Midbrain (tissue), 1 donor: Measurements from ENCODE around the gene TRAF3IP3.
A peak's percentile ranks its signal among the peaks of the same experiment; 100 is the strongest.

Experiments
- DNase-seq: peaks from one replicate; lab custom pipeline; 2025; lab: John Stamatoyannopoulos, UW

TRAF3IP3 gene

DNA sequence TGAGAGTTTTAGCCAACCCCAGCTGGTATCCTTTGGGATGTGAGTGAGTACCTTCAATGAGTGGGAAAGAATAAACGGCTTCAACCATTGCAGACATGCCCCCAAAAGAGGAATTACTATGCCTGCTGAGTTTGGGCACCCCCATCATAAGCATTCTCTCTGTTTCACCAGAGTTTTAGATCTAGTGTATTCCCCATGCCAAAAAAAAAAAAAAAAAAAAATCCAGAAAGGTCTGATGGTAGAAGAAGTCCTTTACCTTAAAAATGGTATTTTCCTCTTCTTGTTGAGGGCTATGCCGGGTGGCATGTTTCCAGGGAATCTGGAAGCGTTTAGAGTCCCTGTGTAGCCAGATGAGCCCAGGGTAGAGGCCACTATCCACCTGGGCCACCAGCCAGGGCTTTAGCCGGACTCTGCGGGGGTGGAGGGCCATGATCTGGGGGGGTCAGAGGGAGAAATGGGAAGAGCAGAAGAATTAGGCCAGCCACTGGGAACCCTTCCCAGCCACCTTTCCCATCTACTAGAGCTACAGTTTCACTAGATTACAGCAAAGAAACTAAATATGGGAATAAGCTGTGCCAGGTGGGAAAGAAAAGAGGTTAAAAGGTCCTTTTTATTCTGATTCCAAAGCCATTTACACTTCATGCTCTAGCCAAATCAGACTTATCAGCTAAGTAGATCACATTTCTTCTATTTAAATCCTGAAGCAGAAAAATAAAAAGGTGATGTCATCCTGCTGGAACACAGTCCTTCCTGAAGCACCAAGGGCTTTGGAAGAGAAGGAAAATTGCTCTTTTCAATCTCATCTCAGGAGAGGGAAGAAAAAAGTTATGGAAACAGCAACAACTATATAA is 45.4 kb downstream of the TRAF3IP3 start:
- DNase-seq: no peak

DNA sequence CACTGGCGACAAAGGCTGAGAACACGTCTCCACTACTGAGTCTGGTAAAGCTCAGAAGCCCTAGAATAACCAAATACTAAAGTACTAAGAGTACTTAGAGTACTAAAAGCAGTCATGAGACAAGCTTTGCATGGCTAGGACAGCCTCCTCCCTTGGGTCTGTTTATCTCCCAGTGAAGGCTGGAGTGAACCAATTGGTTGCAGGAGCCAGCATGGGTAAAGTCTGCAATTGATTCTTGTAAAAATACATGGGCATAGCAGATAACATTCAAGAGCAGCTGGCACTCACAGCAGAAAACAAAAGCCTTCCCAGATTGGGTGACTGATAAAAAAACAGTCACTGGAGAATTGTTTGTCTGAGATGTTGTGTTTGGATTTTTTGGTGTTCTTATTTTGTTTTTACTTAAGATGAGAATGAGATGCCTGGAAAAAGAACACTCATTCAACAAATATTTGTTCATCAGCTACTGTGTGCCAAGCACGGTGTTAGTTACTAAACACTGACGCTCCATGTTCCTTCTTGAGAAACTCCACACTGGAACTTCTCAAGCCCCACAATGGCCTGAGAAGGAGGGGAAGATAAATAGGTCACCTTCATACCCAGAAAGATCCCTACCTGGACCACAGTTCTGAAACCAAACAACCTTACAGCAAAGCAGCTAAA is 46.4 kb downstream of the TRAF3IP3 start:
- DNase-seq: no peak

DNA sequence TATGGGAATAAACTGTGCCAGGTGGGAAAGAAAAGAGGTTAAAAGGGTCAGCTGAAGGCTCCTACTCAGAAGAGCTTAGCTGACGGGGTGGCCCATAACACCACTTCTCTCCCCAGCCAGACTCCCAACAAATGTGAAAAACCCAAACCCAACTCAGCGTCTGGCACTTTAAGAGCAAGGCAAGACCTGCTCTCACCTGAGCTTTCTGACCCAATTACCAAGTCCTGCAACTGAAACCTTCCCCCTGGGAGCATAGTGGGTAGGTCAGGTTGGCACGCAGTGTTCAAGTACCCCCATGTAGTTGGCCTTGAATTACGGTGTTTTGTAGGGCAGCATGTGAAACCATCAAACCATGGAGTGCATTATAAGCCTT is 46.9 kb downstream of the TRAF3IP3 start:
- no peak for DNase-seq

DNA sequence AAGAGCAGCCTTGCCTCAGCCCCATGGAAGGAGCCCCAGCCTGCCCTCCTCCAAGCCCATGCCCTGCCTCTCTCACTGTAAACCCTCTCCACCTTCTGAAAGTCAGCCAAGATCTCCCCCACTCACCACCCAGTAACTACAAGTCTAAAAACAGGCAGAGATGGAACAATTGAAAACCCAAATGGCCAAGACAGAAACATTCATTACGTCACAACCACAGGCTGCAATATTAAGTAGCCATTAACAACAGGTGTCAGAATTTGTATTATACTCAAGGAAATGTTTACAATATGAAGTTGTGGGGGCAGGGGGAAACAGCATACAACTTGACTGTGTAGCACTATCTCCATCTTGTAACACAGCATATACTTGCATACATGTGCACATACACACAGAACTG is 47.7 kb downstream of the TRAF3IP3 start:
- no peak for DNase-seq

DNA sequence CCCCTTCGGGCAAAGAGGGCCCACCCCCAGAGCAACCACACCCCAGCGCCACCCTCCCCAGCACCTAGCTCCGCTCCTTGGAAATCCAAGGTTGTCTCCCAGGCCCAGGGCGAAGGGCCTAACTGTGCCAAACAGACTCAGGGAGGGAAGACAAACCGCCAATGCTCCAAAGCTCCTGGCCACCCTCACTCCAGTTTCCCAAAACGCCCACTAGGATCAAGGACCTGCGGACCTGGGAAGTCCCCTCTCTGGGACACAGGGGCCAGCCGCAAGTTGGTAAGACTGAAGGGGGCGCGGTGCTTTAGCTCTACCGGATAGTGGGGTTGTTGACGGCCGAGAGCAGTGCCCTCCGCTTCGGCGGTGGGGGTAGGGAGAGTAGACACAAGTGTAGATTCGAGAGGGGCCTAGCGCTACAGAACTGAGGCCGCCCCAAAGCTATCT is 49.5 kb downstream of the TRAF3IP3 start:
- DNase-seq: no peak

DNA sequence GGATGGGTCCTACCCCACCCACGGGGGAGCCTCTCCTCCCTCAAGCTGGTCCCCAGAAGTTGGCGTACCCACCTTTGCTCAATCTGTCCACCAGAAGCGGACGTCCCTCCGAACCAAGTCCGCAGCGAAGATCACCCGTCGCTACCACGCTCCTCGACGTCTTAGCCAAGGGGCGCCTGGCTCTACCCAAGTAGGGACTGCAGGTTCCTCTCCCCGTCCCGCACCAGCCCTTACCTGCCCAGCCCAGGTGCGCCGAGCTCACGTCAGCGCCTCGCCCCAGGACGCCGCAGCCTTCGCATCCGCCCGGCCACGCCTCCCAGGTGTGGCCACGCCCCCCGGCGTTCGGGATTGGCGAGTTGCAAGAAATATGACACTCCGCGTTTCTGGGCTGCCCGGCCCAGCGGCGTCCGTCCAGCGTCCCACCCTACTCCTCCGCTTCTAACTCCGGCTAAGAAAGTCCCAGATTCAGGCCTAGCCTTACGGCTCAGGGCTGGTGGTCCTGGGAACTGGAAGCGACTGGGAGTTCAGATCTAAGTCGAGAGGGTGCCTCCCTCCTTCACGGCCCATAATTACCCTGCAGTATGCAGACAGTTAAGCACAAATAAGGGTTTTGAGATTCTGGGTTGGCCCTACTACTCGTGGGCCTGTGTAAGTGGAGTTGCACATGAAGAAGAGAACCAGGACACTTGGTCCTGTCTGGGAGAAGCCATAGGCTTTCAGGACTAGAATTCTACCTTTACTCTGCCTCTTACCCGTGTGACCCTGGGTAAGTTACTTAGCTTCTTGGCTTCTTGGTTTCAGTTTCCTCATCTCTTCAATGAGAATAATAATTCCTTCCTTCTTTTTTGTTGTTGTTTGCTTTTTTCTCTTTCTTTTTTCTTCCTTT is 50.3 kb downstream of the TRAF3IP3 start, which contains the start of gene IRF6:
TSS of gene IRF6 (minus strand) at position 268 of the 886 bp plus-strand sequence. CDS start 4,729 bp downstream, outside the sequence.
- DNase-seq: no peak

DNA sequence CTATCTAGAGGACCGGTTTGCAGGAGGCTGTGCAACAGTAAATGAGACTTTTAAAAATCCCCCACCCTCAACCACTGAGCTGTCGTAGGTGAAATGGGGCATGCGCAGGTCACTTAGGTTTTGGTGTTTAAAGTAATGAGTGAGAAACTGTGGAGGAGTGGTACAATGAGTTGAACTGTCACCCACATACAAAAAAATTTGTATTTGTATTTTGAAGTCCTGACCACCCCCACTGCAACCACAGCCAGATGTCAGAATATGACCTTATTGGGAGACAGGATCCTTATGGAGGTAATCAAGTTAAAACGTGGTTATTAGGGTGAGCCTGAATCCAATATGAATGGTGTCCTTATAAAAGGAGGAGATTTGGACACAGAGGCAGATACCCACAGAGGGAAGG is 51.7 kb downstream of the TRAF3IP3 start:
- no peak for DNase-seq

DNA sequence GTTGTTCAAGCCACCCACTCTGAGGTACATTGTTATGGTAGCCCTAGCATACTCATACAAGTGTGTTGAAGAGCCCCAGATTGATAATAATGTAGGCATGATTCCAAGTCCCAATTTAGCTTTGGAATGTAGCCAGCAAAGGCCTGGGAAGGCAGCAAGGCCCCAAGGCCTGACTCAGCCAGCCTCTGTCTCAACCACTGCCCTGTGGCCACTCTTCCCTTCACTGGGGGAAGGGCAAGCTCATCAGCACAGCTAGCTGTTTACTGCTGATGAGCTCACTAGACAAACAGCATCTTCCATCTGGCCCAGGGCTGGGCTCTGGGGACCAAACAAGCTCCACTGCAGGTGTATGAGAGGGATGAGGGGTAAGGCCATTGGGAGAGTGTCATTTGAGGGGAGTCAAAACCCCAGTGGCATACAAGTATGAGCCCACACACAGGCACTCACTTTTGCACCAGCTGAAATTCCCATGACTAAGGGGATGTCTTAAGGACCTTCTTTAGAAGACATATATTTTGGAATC is 52.3 kb downstream of the TRAF3IP3 start:
- DNase-seq: no peak

DNA sequence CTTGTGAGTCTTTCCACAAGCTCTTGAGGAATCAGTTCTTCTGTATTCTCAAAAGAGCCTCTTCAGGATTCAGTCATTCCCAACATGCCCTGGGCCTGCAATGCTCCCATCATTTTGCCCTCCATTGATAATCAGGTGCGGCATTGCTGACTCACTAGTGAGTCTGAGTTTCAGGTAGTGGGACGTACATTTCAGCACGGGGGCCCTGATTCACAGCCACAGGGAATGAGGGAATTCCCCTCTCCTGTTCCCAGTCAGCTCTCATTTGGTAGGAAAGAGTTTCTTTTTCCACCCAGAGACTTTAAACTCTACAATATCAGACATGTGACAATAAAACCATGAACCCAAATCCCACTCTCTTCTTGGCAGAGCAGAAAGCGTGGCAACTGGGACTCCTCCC is 53.8 kb downstream of the TRAF3IP3 start:
- no peak for DNase-seq

DNA sequence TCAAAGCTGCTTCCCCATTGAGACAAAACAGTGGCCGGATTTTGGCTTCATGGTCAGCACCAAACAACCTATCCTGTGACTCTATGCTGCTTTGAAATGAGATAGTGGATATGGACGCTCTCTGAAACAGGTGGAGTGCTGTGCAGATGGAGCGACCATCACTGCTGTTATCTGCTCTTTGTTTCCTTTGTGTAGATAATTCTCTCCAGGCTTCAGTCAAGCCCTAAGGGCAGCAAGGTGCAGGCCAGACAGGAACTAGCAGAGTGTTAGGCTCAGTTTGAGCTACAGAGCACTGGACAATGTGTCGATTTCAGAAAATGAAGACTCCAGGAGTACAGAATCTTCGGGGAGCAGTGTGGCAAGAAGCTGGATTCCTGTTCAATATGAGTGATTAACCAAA is 54.9 kb downstream of the TRAF3IP3 start:
- no peak for DNase-seq

DNA sequence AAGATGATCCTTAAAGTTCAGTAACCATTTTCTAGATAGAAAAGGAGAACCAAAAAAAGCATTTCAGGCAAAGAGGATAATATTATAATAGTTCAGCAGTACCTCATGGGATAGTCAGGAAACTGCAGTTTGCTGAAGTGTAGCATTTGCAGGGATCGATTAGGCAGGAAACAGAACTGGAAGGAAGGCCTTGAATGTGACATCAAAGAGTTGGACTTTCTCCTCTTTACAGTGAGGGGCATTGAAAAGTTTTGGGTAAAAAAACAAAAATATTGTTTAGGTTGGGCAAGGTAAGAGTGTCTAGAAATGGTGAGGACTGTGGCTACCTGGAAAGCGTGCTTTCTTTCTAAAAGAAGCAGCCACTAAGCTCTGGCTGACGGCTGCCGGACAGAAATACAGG is 58.0 kb downstream of the TRAF3IP3 start:
- DNase-seq: no peak

DNA sequence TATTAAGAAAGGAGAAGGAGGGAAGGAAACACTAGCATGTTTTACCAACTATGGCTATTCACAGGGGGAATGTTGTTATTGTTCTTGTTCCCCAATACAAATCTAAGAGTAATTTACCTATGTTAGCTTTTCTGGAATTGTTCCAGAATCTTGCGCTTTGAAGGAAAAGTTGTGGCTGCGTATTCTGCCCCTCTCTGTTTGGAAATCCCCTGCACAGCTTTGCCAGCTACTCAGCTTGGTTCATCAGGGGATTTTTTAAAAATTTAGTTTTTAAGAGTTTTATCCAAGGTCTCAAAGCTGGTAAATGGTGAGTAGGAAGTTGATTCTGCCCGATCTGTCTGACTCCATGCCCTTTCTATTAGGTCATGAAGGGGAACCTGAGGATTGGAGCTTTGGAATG is 59.6 kb downstream of the TRAF3IP3 start:
- no peak for DNase-seq

DNA sequence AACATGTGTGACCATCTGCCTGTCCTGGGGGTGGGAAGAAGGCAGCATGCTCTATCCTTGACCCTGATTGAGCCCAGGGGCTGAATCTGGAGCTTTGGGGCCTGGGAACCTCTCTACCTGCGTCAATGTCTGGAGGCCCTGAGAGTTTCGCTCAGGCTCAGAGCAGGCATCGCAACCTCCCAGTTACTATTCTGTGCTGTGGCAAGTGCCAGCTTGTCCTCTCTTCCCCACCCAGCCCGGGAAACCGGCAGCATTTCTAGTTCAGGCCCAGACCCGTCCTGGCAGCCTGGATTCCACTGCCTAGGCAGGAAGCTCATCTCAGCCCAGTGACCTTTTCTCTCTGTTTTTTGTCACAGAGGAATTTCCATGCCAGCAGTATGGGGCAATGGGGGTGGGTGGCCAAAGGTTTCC is 60.1 kb downstream of the TRAF3IP3 start:
- DNase-seq: no peak

DNA sequence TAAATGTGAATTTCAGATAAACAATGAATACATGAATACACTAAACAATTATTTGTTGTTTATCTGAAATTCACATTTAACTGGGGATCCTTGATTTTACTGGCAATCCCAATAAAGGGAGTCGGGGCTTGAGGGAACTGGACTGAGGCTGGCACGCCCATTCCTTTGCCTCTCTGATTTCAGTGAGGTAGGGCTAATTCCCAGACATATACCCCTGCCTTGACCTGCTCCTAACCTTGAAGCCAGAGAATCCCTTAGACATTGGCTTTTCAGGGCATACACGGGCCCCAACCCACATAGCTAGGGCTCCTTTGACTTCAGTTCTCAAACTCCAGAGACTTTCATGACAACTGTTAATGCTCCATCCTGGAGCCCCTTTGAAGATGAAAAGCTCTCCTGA is 61.1 kb downstream of the TRAF3IP3 start:
- no peak for DNase-seq

DNA sequence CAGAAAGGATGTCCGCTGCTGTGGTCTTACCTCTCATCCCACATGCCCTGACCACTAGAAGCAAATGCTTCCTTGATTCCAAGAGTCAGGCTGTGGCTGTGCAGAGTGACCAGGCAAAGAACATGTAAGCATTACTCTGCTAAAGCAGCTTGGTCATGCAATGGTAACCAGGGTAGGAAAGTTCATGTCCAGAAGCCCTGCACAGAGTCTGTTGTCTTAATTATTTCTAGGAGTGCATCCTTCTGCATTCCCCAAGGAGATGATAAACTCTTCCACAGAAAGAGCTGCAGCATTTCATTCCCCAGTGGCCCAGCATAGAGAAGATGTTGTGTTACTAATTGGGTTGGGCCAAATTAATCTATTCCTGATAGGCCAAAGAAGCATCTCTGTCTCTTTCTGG is 61.8 kb downstream of the TRAF3IP3 start:
- no peak for DNase-seq

DNA sequence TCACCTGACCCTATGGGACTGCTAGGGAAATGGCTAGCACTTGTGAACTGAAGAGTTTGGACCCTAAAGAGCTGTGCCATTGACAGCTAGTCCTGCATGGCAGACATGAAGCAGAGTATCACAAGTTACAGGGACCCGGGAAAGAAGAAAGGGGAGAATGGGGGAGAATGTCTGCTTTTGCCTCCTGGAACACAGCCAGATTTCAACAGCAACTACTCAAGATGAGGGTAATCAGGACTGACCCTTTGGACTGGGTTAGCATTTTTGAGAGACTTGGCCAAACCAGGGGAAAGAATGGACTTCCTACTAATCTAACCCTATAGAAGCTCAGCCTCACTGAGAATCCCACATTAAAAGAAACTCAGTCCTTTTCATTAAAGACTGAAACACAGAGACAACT is 63.2 kb downstream of the TRAF3IP3 start:
- no peak for DNase-seq

DNA sequence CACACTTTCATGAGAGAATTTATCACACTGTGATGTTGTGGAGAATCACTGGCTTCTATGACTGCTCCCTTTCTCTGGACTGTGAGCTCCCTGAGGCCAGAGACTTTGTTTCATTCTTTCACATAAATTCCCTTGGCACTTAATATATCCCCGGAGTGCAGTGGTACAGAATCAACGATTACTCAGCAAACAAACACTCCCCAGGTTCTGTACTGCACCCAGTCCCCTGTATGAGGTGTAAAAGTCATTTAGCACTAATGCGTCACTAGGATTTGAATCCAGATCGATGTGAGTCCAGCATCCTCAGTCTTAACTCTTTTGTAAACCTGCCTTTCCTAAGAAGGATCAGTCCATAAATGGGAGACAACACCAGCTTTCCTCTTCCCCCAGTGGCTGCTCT is 65.1 kb downstream of the TRAF3IP3 start:
- no peak for DNase-seq

DNA sequence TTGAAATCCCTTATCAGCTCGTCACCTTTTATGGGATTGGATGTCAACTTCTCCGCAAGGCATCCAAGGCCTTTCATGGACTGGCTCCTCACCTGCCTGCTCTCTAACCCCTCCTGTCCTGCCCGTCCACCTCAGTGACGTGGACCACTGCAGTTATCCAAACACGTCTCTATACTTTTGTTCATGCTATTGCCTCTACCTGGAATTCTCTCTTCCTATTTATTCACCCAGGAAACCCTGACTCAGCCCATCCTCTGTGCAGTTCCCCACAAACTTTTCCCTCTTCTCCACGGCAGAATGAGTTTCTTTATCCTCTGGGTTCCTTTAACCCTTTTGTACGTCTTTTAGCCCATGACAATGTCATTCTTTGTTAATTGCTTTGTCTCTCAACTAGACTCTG is 66.9 kb downstream of the TRAF3IP3 start:
- no peak for DNase-seq

DNA sequence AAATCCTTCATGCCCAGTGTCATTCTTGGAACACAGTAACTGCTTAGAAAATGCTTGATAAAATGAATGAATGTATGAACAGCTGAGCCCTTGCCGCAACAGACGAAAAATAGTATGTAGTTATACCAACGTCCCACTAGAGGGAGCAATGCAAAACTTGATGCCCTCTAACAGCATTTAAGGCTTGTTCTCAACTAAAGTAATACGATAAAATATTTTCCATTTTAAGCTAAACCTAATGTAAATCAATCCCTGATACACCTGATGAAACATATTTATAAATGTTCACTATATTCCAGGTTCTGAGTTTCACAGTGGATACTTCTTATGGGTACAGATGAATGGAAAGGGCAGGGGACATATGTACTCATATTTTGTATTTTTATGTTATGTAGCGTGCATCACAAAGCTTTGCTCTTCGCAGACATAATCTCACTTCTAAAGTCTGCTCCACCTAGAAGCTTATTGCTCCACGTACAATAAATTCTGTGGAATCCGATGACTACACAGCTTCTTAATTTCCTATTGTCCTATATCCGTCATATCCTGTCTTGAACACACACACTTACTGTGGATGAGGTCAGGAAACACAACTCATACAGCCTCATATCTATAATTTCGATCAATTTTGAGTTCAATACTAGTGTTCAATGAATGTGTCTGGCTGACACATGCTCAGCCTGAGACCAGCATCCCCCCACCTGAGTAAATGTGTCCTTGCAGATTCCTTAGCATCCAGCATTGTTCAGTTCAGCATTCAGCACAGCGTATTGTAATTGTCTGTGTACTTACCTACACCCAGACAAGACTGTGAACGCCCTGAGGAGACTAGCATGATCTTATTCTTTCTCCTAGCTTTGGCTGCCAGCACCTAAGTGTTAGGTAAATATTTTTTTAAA is 67.5 kb downstream of the TRAF3IP3 start:
- peak; percentile 60 for DNase-seq

DNA sequence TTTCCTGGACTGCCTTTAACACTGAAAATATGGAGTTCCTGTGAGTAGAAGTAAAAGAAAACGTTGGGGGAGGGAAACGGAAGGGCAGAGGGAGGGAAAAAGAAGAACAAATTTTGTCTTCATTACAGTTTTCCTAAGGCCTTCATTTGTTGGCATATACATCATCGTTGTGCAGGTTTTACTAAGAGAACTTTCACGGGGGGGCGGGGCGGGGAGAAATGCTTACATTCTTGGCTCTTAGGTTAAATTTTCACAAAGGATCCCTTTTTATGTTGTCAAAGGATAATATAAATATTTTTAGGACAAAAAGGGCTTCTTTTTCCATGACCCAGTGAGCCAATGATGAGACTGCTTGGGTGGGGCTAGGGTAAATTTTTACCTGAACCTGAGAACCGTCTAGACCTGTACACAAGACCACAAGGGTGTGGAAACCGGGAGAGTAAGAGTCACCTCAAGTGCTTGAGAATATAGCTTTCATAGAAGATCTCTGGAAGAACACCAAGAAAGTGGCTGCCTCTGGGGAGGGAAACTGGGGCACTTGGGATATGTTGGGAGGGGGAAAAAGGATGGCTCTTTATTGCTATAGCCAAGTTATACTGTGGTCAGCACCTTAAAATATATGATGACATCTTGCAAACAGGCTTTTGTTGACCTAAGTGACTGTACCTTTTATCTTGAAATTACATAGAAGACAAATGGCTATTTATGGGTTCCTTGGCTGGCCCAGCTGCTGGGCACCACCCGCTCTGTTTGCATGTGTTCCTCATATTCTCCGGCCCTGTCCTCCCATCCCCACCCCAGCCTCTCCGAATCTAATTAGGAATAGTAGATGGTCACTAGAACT is 70.0 kb downstream of the TRAF3IP3 start:
- no peak for DNase-seq
